Thyroid gland (tissue), 4 donors: ENCODE results near the gene FMO4. TPM values are rescaled to one million over a fixed set of nuclear protein-coding genes. Genes with fewer than 3 reads are reported as not detected.

ENCODE experiments used
- DNase-seq, 2 donors: peaks; one replicate each; pipeline ENCODE4 v3.0.0-alpha.2; 2019
- H3K27ac ChIP-seq, 3 donors: fragments of 200-600 bp; sonication (generic); 1 replicate in 2 of 3; 2 replicates in 1 of 3; pipeline ENCODE4 v1.5.1; 2016 to 2019; ENCODE audit warnings: mild to moderate bottlenecking in 1 of 3, moderate library complexity in 1 of 3
- H3K27me3 ChIP-seq: fragments of 200-600 bp; sonication (generic); one replicate; pipeline ENCODE4 v1.5.1; 2019
- H3K36me3 ChIP-seq, 2 donors: fragments of 200-600 bp; sonication (generic); one replicate each; pipeline ENCODE4 v1.5.1; 2016 to 2019
- H3K4me1 ChIP-seq, 2 donors: fragments of 200-600 bp; sonication (generic); one replicate each; pipeline ENCODE4 v1.5.1; 2017 to 2019
- H3K4me3 ChIP-seq, 3 donors: fragments of 200-600 bp; sonication (generic); replicated peaks in 1 of 3; 1 replicate in 2 of 3; 2 replicates in 1 of 3; pipeline ENCODE4 v1.5.1; 2016; ENCODE audit warnings: mild to moderate bottlenecking in 1 of 3
- H3K9me3 ChIP-seq: fragments of 200-600 bp; sonication (generic); one replicate; pipeline ENCODE4 v1.5.1; 2017
- CTCF ChIP-seq, 6 experiments: fragments of 200-600 bp in 3 of 6; fragments of 450-650 bp in 3 of 6; sonication (generic) in 3 of 6; IDR thresholded peaks; one replicate each; pipeline ENCODE4 v1.5.1; 2016 to 2019; ENCODE audit warnings: antibody characterized with exemption in 6 of 6, mild to moderate bottlenecking in 2 of 6, inconsistent platforms in 1 of 6, moderate library complexity in 1 of 6
- POLR2A ChIP-seq, 2 donors: fragments of 450-650 bp; IDR thresholded peaks; one replicate each; pipeline ENCODE4 v1.6.1; 2017; ENCODE audit warnings: antibody characterized with exemption in 2 of 2, mild to moderate bottlenecking in 2 of 2, moderate library complexity in 1 of 2
- WGBS, 2 donors: methylation state at CpG; one replicate each; pipeline ENCODE4 v1.1.5; 2017; 5-methylcytosine and 5-hydroxymethylcytosine counted together
- intact Hi-C: fragments of 100-400 bp; cut with DNase I; formaldehyde crosslinking; loops from one replicate; pipeline ENCODE4 v1.15.1; 2023
- total RNA-seq, 4 donors: library from RNA; depleted of rRNA; stranded (reverse); fragments of >200 nt; gene quantifications; one replicate each; pipeline ENCODE4 v1.2.3, GENCODE V29; 2016

The FMO4 gene
- total RNA-seq, 4 donors from 2014 or later = 4.6 to 7.3 (median 6.5) TPM

- H3K27ac ChIP-seq = no peak overlapping the region
- intact Hi-C loops = no loop called here
Measured at GRCh38 chr1:171343727-171344472, 29.9 kb downstream of the FMO4 start.

GRCh38 chr1:171344473-171344820 is 30.5 kb downstream of the FMO4 start:
- Histone ChIP-seq H3K27ac (no peak overlapping the region), H3K4me3 (no peak overlapping the region), H3K27me3 (no peaks in the 10 kb centered on the region), H3K4me1 (no peaks in the 10 kb centered on the region), H3K9me3 (no peaks in the 10 kb centered on the region), H3K36me3 (no peaks in the 10 kb centered on the region)
- DNase-seq = no peak
- TF ChIP-seq POLR2A (IDR thresholded peaks at IDR 0.05) (no peak), CTCF (IDR thresholded peaks at IDR 0.05) (no peak)
- WGBS, 2 donors = 81 to 92% methylated on average over 6 of the region's 6 CpGs
- intact Hi-C loops = no loop called here

More at GRCh38 chr1:171343727-171344472, 29.9 kb downstream of the FMO4 start:
- Histone ChIP-seq H3K4me3 (no peak overlapping the region), H3K27me3 (no peaks in the 10 kb centered on the region), H3K4me1 (no peaks in the 10 kb centered on the region), H3K36me3 (no peaks in the 10 kb centered on the region), H3K9me3 (no peaks in the 10 kb centered on the region)
- WGBS, 2 donors = 81 to 83% methylated on average over 5 of the region's 5 CpGs
- no peak for DNase-seq
- TF ChIP-seq POLR2A (IDR thresholded peaks at IDR 0.05) (no peak), CTCF (IDR thresholded peaks at IDR 0.05) (no peak)

- intact Hi-C loops = no loop called here
- no peak for DNase-seq
- no peak overlapping the region for H3K27ac ChIP-seq
- H3K36me3 ChIP-seq = no peaks in the 10 kb centered on the region
- no peak overlapping the region for H3K4me3 ChIP-seq
- TF ChIP-seq POLR2A (IDR thresholded peaks at IDR 0.05) (no peak), CTCF (IDR thresholded peaks at IDR 0.05) (no peak)
- H3K27me3 ChIP-seq = no peaks in the 10 kb centered on the region
- H3K9me3 ChIP-seq = no peaks in the 10 kb centered on the region
- no peaks in the 10 kb centered on the region for H3K4me1 ChIP-seq
Measured at GRCh38 chr1:171345536-171345935, 31.6 kb downstream of the FMO4 start.

- DNase-seq = no peak
- Histone ChIP-seq H3K9me3 (no peaks in the 10 kb centered on the region), H3K27me3 (no peaks in the 10 kb centered on the region), H3K4me1 (no peaks in the 10 kb centered on the region), H3K36me3 (no peaks in the 10 kb centered on the region), H3K27ac (no peak overlapping the region), H3K4me3 (no peak overlapping the region)
- TF ChIP-seq POLR2A (IDR thresholded peaks at IDR 0.05) (no peak), CTCF (IDR thresholded peaks at IDR 0.05) (no peak)
- 93 to 97% methylated on average over 1 of the region's 1 CpG for WGBS, 2 donors
- intact Hi-C loops = no loop called here
Measured at GRCh38 chr1:171346881-171347280, 32.9 kb downstream of the FMO4 start.

DNA sequence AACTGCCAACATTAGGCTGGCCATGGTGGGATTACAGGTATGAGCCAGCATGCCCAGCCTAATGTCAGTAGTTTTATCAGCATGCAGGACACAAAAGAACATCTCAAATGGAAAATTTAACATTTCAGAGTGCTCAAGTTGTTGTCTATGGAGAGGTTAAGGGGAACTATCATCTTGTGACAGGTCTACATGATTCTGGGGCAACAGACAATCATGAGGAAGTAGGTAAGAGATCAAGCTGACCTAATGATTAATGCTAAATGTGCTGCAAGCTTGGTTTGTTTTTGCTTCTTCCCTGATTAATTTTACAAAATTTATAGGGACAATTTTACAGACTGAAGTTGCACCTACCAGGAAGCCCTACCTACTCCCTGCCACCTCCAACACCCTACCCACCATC is 36.6 kb downstream of the FMO4 start:
- Histone ChIP-seq H3K27me3 (no peaks in the 10 kb centered on the region), H3K27ac (no peak overlapping the region), H3K9me3 (no peaks in the 10 kb centered on the region), H3K4me1 (no peaks in the 10 kb centered on the region), H3K4me3 (no peak overlapping the region), H3K36me3 (no peaks in the 10 kb centered on the region)
- intact Hi-C loops = no loop called here
- no peak for TF ChIP-seq POLR2A (IDR thresholded peaks at IDR 0.05)
- no peak for TF ChIP-seq CTCF (IDR thresholded peaks at IDR 0.05)
- no peak for DNase-seq
